Dermis blood vessel endothelial cell (primary cell): Measurements from ENCODE around the gene SPPL3. TPM values are rescaled to one million over a fixed set of nuclear protein-coding genes. Genes with fewer than 3 reads are reported as not detected.
"Not testable (repeated sequence)": the region's sequence is repeated elsewhere in the genome, so short reads cannot be mapped to it uniquely, and the experiment has no call there.

Experiments
- DNase-seq: peaks from one replicate; pipeline ENCODE4 v3.0.0; 2010
- total RNA-seq: library from RNA; depleted of rRNA; stranded (reverse); fragments of >200 nt; gene quantifications from 2 replicates; pipeline ENCODE4 v1.2.3, GENCODE V29; 2014

Gene SPPL3
- total RNA-seq, 1 donor from 2014 or later: 5.6 TPM

DNA sequence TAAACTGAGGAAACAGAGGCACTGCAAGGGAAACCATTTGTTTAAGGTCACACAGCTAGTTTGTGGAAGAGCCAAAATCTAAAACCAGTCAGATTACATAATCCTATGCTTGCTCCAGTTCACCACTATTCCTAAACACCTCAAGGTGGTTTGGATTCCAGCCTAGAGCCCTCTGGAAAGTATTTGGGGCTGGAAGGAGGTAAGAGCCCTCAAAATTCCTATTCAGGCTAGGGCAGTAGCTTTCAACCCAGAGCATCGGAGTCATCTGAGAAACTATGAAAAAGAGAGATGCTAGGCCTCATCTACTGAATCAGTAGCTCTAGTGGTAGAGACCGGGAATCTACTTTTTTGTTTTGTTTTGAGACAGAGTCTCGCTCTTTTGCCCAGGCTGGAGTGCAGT lies 16.0 kb upstream of the SPPL3 start:
- no peak for DNase-seq

DNA sequence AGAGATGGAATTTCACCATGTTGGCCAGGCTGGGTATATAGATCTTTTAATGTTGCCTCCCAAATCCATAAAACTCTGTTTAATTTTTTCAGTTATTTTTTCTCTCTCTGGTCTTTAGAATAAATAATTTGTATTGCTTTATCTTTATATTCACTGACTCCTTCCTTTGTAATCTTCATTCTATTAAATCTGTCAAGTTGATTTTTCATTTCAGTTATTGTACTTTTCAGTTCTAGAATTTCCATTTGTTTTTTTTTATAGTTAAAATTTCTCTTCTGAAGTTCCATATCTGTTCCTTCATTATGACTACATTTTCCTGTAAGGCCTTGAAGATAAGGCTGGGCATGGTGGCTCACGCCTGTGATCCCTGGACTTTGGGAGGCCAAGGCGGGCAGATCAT lies 13.6 kb upstream of the SPPL3 start:
- DNase-seq: no peak

- no peak for DNase-seq
Measured at GRCh38 chr12:120916561-120916960, 12.4 kb upstream of the SPPL3 start.

GRCh38 chr12:120914794-120915193 lies 10.6 kb upstream of the SPPL3 start:
- no peak for DNase-seq

GRCh38 chr12:120909633-120910298 lies 5.6 kb upstream of the SPPL3 start:
- no peak for DNase-seq

DNA sequence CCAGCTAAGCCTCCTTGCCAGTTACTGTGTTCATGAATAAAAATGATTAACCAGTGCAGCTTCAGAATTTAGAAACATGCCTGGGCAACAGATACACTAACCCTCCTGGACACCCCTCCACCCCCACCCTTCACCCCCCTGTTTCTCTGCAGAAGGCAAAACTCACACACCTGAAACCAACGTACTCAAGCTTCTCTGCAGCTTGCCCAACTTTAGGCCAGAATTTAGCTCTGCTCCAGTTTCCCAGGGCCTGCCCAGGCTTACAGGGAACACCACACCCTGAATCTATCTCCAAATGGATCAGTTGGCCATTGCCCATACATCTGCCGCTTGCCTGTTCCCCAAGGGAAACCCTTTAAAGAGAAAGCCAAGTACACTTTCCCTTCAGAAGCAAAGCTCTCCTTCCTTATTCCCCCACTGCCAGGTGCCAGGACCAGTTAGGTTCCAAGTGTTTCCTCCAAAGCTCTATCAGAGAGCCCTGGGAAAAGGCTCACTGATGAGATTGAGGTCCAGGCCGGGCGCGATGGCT lies 1.8 kb upstream of the SPPL3 start:
- no peak for DNase-seq

DNA sequence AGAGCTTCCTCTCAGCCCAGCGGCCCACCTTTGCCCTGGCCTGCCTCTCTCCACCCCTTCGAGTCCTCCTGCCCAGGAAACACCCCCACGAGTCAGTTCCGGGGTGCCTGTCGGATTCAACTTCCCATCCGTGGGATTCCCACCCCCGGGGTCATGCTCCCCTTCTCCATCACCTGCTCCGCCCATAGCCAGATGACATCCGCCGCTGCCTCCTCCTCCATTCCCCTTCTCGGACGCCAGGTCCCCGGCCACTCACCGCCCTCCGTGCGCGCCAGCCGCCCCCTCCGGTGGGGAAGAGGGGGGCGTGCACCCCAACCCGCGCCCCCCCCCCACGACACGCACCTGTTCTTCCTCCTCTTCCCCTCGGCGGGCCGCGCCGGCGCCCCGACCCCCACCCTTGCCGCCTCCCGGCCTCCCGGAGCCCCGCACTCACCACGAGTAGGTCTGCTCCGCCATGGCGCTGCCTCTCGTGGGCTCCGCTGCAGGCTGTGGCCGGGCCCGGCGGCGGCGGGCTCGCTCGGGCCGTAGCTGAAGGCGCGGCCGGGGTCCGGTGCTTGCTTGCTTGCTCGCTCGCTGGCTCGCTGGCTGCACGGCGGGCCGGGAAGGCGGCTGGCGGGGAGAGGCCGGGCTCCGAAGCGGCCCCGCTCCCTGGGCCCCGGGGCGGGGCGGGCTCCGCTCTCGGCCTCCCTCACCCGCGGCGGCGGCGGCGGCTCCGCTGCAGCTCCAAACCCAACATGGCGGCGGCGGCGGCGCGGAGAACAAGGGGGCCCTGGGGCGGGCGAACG lies 554 bp downstream of the SPPL3 start:
- peak; percentile 40 for DNase-seq

DNA sequence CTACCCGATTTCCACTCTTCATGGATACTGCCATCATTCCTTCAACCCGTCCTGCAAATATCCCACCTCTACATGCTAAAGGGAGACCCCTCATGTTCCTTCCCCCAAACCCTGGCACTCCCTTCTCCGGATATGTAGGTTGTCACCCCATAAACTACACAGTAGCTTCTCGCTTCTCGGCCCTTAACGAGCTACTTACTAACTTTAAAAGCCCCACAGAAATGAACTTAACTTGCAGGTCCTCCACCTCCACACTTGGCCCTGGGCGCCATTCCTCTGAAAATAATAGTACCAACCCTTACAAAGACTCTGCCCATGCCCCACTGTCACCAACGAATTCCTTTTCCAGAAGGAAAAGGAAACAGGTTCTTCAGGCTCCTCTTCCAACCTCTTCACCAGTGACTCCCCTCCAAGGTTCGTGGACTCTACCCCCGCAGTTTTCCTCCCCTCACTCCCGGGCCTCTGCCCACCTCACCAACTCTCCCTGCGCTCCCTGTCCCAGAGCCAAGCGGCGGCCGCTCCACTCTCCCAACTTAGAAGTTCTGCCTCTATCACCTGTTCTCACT lies 1.2 kb downstream of the SPPL3 start:
- DNase-seq: peak; percentile 17

DNA sequence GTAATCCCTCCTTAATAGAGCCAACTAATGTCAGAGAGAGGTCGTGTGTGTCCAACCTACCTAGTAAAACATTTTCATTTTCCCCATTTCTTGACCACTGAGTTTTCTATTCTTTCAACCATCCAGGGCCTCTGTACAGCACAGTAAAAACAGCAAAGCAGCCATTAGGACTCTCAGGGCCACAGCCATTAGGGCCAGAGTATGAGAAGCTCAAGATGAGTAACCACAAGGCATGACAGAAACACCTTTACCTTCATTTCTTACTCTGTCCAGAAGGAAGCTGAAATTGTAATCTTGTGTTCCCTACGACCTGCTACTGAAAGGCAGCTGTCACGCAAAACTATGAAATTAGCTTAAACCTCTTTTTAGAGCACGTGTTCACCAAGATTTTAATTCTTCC lies 2.3 kb downstream of the SPPL3 start:
- no peak for DNase-seq

GRCh38 chr12:120901101-120901500 lies 3.1 kb downstream of the SPPL3 start:
- DNase-seq: not testable (repeated sequence)

GRCh38 chr12:120895532-120895931 lies 8.6 kb downstream of the SPPL3 start:
- no peak for DNase-seq

DNA sequence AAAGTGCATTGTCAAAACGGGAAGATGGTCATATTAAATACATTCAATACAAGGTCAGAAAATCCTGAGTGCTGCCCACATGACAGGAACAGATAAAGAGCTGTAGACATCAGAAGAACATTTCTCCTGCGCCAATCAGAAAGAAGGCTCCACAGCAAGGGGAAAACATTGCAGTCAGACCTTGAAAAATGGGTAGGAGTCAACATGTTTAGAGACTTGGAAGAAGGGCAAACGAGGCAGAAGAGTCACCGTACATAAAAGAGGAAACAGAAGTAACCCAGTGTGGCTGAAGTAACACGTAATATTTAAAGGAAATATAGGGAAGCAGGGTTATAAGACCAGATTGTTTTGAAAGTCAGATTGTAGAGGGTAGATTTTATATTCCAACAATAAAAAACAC lies 11.9 kb downstream of the SPPL3 start:
- DNase-seq: no peak

- no peak for DNase-seq
Measured at GRCh38 chr12:120890963-120891362, 13.2 kb downstream of the SPPL3 start.

DNA sequence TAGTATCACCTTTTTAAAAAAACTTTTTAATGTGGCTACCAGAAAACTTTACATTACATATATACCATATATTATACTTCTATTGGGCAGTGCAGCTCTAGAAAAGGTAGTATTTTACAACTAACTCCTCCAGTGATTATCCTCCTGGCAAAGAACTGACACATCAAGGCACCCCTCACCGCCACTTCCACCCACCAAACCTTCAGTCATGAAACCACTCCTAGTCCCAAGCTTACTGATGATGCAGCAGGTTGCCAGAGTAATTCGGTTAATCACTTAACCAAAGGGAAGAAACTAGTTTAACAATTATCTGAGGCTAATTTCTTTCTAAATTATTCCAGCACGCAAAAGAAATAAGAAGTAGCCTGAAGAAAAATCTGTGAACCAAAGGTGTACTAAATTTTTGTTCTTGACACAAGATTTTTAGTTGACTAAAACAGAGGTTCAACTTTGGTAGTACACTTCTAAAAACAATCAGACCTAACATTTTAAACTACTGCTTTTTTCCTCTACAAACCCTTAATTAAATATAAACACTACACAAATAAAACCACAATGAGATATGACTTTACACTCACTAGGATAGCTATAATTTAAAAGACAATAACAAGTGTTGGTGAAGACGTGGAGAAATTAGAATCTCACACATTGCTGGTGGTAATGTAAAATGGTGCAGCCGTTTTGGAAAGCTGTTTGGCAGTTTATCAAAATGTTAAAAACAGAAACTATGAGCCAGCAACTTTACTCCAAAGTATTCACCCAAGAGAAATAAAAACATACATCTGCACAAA lies 16.7 kb downstream of the SPPL3 start:
- no peak for DNase-seq

- DNase-seq: no peak
Measured at GRCh38 chr12:120886199-120887018, 17.7 kb downstream of the SPPL3 start.

DNA sequence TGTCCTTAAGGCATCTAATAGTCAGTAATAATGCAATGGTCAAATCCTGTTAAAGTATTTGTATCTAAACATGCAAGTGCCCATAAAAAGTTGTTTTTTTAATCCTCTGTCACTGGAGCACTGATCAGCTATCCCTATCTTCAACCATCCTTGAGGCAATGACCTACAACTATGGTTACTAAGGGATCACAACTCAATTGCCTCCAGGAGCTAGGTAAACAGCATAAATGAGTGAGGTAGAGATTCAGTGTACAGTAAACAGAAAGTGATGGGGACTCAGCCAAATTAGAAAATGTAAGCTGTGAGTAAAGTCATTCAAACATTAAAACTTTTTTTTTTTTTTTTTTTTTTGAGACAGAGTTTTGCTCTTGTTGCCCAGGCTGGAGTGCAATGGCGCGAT lies 18.6 kb downstream of the SPPL3 start:
- DNase-seq: no peak

- DNase-seq: no peak
Measured at GRCh38 chr12:120884644-120885043, 19.5 kb downstream of the SPPL3 start.

DNA sequence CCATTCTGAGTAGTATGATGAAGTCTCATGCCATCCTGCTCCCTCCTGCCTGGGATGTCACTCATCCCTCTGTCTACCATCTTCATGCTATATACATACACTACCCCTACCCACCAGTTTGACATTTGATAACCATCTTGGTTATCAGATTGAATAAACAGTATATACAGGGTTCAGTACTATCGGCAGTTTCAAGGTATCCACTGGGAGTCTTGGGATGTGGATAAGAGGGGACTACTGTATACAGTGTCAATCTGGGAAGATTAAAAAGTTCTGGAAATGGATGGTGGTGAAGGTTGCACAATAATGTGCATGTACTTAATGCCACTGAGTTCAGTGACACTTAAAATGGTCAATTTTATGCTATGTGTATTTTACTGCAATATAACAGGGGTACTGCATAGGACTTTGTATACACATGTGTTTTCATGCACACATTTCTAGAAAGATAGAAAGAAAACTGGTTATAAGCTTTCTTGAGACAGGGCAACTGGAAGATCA lies 22.1 kb downstream of the SPPL3 start:
- no peak for DNase-seq

- no peak for DNase-seq
Measured at GRCh38 chr12:120879718-120880300, 24.3 kb downstream of the SPPL3 start.

- no peak for DNase-seq
Measured at GRCh38 chr12:120879102-120879501, 25.1 kb downstream of the SPPL3 start.

GRCh38 chr12:120874547-120875245 lies 29.5 kb downstream of the SPPL3 start:
- DNase-seq: no peak
